ENCODE results near the gene TSPEAR. TPM values are rescaled to one million over a fixed set of nuclear protein-coding genes. Genes with fewer than 3 reads are reported as not detected.
"Not testable (repeated sequence)": the region's sequence is repeated elsewhere in the genome, so short reads cannot be mapped to it uniquely, and the experiment has no call there.

The TSPEAR gene
- polyA plus RNA-seq, 3 donors from 2014 or later, result not detected

- Mint-ChIP-seq H3K36me3 (peaks cover 0 to 3% (median 3%) of the 10 kb centered on the region in 3 donors), H3K27ac (no peak overlapping the region), H3K9me3 (peaks cover 0 to 3% (median under 1%) of the 10 kb centered on the region in 6 donors), H3K4me1 (peaks cover 3 to 4% of the 10 kb centered on the region in 2 donors), H3K4me3 (no peak overlapping the region), H3K27me3 (ENCODE audit: low read depth in 3 of 3) (peaks cover 2 to 16% (median 6%) of the 10 kb centered on the region in 3 donors)
- DNase-seq, result no peak
Observed at GRCh38 chr21:44664691-44665090, 46.7 kb downstream of the TSPEAR start.

GRCh38 chr21:44661567-44661966 is 49.8 kb downstream of the TSPEAR start:
- not testable (repeated sequence) for DNase-seq, H3K27ac Mint-ChIP-seq, H3K4me3 Mint-ChIP-seq
- H3K4me1 Mint-ChIP-seq, result peaks cover 34 to 35% of the 10 kb centered on the region in 2 donors
- H3K36me3 Mint-ChIP-seq, result peaks cover 9 to 12% (median 9%) of the 10 kb centered on the region in 3 donors
- peaks cover 3 to 26% (median 17%) of the 10 kb centered on the region in 3 donors for H3K27me3 Mint-ChIP-seq (ENCODE audit: low read depth in 3 of 3)
- peaks cover 5 to 12% (median 9%) of the 10 kb centered on the region in 6 donors for H3K9me3 Mint-ChIP-seq

GRCh38 chr21:44658913-44659595 is 52.3 kb downstream of the TSPEAR start:
- Mint-ChIP-seq H3K4me3 (peak overlapping the region; percentile 60 to 90 (median 72)), H3K36me3 (peaks cover 10 to 19% (median 12%) of the 10 kb centered on the region in 3 donors), H3K27ac (peak overlapping the region; percentile 93 to 99 (median 97)), H3K4me1 (peaks cover 50 to 58% of the 10 kb centered on the region in 2 donors), H3K9me3 (peaks cover 6 to 18% (median 14%) of the 10 kb centered on the region in 6 donors), H3K27me3 (ENCODE audit: low read depth in 3 of 3) (peaks cover 3 to 24% (median 15%) of the 10 kb centered on the region in 3 donors)
- DNase-seq, result peak; percentile 22 to 47 (median 38)

- Mint-ChIP-seq H3K27ac (peak overlapping the region; percentile 93 to 99 (median 97)), H3K4me3 (peak overlapping the region; percentile 60 to 90 (median 72)), H3K4me1 (peaks cover 50 to 63% of the 10 kb centered on the region in 2 donors), H3K27me3 (ENCODE audit: low read depth in 3 of 3) (peaks cover 4 to 20% (median 15%) of the 10 kb centered on the region in 3 donors), H3K36me3 (peaks cover 10 to 19% (median 12%) of the 10 kb centered on the region in 3 donors), H3K9me3 (peaks cover 6 to 18% (median 14%) of the 10 kb centered on the region in 6 donors)
- DNase-seq, result no peak
Observed at GRCh38 chr21:44658541-44658910, 52.8 kb downstream of the TSPEAR start.

GRCh38 chr21:44657635-44658540 is 53.5 kb downstream of the TSPEAR start, which contains the start of gene KRTAP12-3:
Gene KRTAP12-3, plus strand, starts transcription at chr21:44657932. Its CDS starts 48 bp downstream, at chr21:44657980.
- Mint-ChIP-seq H3K27ac (peak within 1 kb of the TSS; percentile 93 to 99 (median 97)), H3K4me3 (peak within 1 kb of the TSS; percentile 60 to 90 (median 72)), H3K27me3 (ENCODE audit: low read depth in 3 of 3) (peaks cover 4 to 19% (median 15%) of the 10 kb centered on the region in 3 donors), H3K36me3 (peaks cover 10 to 19% (median 12%) of the 10 kb centered on the region in 3 donors), H3K4me1 (peaks cover 50 to 64% of the 10 kb centered on the region in 2 donors), H3K9me3 (peaks cover 6 to 18% (median 14%) of the 10 kb centered on the region in 6 donors)
- peak; percentile 76 to 86 (median 78) for DNase-seq

- Mint-ChIP-seq H3K4me1 (peaks cover 50 to 64% of the 10 kb centered on the region in 2 donors), H3K27me3 (ENCODE audit: low read depth in 3 of 3) (peaks cover 4 to 19% (median 15%) of the 10 kb centered on the region in 3 donors), H3K4me3 (peak overlapping the region; percentile 60 to 90 (median 72))
Observed at GRCh38 chr21:44656868-44657267, 54.5 kb downstream of the TSPEAR start.

GRCh38 chr21:44654576-44655175 is 56.7 kb downstream of the TSPEAR start, which contains the start of gene KRTAP12-4:
Gene KRTAP12-4, minus strand, starts transcription at chr21:44654659. Its CDS starts 45 bp downstream, at chr21:44654614.
- DNase-seq, result no peak
- H3K27me3 Mint-ChIP-seq (ENCODE audit: low read depth in 3 of 3), result peaks cover 4 to 18% (median 15%) of the 10 kb centered on the region in 3 donors
- H3K36me3 Mint-ChIP-seq, result peaks cover 10 to 16% (median 12%) of the 10 kb centered on the region in 3 donors
- peaks cover 6 to 18% (median 13%) of the 10 kb centered on the region in 6 donors for H3K9me3 Mint-ChIP-seq
- H3K4me3 Mint-ChIP-seq, result peak within 1 kb of the TSS in 4 of 5 donors; percentile 13 to 53 (median 38)
- H3K4me1 Mint-ChIP-seq, result peaks cover 48 to 60% of the 10 kb centered on the region in 2 donors
- peak within 1 kb of the TSS; percentile 42 to 85 (median 73) for H3K27ac Mint-ChIP-seq

More at GRCh38 chr21:44656868-44657267, 54.5 kb downstream of the TSPEAR start:
- no peak for DNase-seq
- Mint-ChIP-seq H3K27ac (peak overlapping the region; percentile 93 to 99 (median 97)), H3K36me3 (peaks cover 10 to 19% (median 12%) of the 10 kb centered on the region in 3 donors), H3K9me3 (peaks cover 6 to 18% (median 13%) of the 10 kb centered on the region in 6 donors)

GRCh38 chr21:44653656-44654575 is 57.5 kb downstream of the TSPEAR start:
- peak in 1 of 3 donors; percentile 52 for DNase-seq
- peak overlapping the region; percentile 37 to 85 (median 70) for H3K27ac Mint-ChIP-seq
- peak overlapping the region in 2 of 5 donors; percentile 13 to 41 for H3K4me3 Mint-ChIP-seq

GRCh38 chr21:44653123-44653522 is 58.2 kb downstream of the TSPEAR start:
- Mint-ChIP-seq H3K27ac (no peak overlapping the region), H3K9me3 (peaks cover 6 to 18% (median 13%) of the 10 kb centered on the region in 6 donors), H3K4me3 (no peak overlapping the region), H3K27me3 (ENCODE audit: low read depth in 3 of 3) (peaks cover 4 to 14% (median 8%) of the 10 kb centered on the region in 3 donors), H3K4me1 (peaks cover 32 to 44% of the 10 kb centered on the region in 2 donors), H3K36me3 (peaks cover 10 to 16% (median 12%) of the 10 kb centered on the region in 3 donors)
- DNase-seq, result no peak

More at GRCh38 chr21:44653656-44654575, 57.5 kb downstream of the TSPEAR start:
- peaks cover 6 to 18% (median 13%) of the 10 kb centered on the region in 6 donors for H3K9me3 Mint-ChIP-seq
- peaks cover 10 to 16% (median 12%) of the 10 kb centered on the region in 3 donors for H3K36me3 Mint-ChIP-seq
- peaks cover 40 to 52% of the 10 kb centered on the region in 2 donors for H3K4me1 Mint-ChIP-seq
- H3K27me3 Mint-ChIP-seq (ENCODE audit: low read depth in 3 of 3), result peaks cover 4 to 15% (median 13%) of the 10 kb centered on the region in 3 donors

GRCh38 chr21:44650973-44651675 is 60.2 kb downstream of the TSPEAR start:
- peaks cover 0 to 3% (median 0%) of the 10 kb centered on the region in 3 donors for H3K36me3 Mint-ChIP-seq
- no peak overlapping the region for H3K4me3 Mint-ChIP-seq
- peak overlapping the region in 3 of 6 donors; percentile 46 to 80 (median 49) for H3K27ac Mint-ChIP-seq
- no peak for DNase-seq
- H3K4me1 Mint-ChIP-seq, result peaks cover 12 to 24% of the 10 kb centered on the region in 2 donors
- peaks cover 1 to 5% (median 2%) of the 10 kb centered on the region in 3 donors for H3K27me3 Mint-ChIP-seq (ENCODE audit: low read depth in 3 of 3)
- H3K9me3 Mint-ChIP-seq, result peaks cover 0 to 4% (median 1%) of the 10 kb centered on the region in 6 donors

GRCh38 chr21:44650265-44650972 is 61.0 kb downstream of the TSPEAR start:
- peaks cover 8 to 18% of the 10 kb centered on the region in 2 donors for H3K4me1 Mint-ChIP-seq
- peak overlapping the region in 2 of 6 donors; percentile 21 to 75 for H3K27ac Mint-ChIP-seq
- no peak overlapping the region for H3K4me3 Mint-ChIP-seq
- H3K36me3 Mint-ChIP-seq, result no peaks in the 10 kb centered on the region
- peaks cover 2 to 4% (median 3%) of the 10 kb centered on the region in 6 donors for H3K9me3 Mint-ChIP-seq
- no peak for DNase-seq
- peaks cover 1 to 5% (median 2%) of the 10 kb centered on the region in 3 donors for H3K27me3 Mint-ChIP-seq (ENCODE audit: low read depth in 3 of 3)
